ENCODE data around the gene BOC. TPM values are rescaled to one million over a fixed set of nuclear protein-coding genes. Genes with fewer than 3 reads are reported as not detected.

Gene BOC
- total RNA-seq, 1 donor from 2014 or later, result 95.9 TPM

Other genes starting within 250 kb of the BOC start
- 4.6 TPM for gene CD200R1, start 236.5 kb upstream of the BOC start, total RNA-seq
- 38.8 TPM for gene GTPBP8, start 220.6 kb upstream of the BOC start, total RNA-seq
- gene CFAP44, start 229.9 kb downstream of the BOC start, total RNA-seq, result 8.8 TPM

Measured in tongue (tissue), 1 donor.